ENCODE data around the gene PCF11. TPM values are rescaled to one million over a fixed set of nuclear protein-coding genes. Genes with fewer than 3 reads are reported as not detected.

Gene PCF11
- total RNA-seq, 4 donors from 2014 or later, result 77.2 to 168 (median 112) TPM

DNA sequence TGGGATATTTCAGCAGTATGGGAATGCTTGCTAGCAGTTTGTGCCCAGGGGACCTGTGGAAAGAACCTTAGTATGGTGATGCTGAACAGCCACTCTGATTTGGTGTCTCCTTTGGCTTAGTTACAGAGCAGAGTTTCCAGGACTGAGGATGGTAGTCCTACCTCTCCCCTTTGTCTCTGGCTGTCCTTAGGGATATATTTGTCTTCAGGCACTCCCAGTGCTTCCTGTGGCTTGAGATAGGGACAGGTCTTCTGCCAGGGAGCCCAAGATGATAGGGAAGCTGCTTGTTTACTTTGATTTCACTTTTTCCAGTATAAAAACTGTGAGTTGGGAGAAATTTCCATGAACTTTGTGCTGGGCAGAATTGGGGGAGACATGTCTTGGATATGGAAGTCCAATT, 64.8 kb downstream of the PCF11 start:
- DNase-seq, result no peak
- Histone ChIP-seq H3K4me3 (replicated peaks in 1 of 3) (no peak overlapping the region), H3K27me3 (no peaks in the 10 kb centered on the region), H3K9me3 (no peaks in the 10 kb centered on the region), H3K36me3 (no peaks in the 10 kb centered on the region), H3K4me1 (peaks cover 0 to 8% of the 10 kb centered on the region in 2 donors), H3K27ac (no peak overlapping the region)
- TF ChIP-seq, protein P1, sequence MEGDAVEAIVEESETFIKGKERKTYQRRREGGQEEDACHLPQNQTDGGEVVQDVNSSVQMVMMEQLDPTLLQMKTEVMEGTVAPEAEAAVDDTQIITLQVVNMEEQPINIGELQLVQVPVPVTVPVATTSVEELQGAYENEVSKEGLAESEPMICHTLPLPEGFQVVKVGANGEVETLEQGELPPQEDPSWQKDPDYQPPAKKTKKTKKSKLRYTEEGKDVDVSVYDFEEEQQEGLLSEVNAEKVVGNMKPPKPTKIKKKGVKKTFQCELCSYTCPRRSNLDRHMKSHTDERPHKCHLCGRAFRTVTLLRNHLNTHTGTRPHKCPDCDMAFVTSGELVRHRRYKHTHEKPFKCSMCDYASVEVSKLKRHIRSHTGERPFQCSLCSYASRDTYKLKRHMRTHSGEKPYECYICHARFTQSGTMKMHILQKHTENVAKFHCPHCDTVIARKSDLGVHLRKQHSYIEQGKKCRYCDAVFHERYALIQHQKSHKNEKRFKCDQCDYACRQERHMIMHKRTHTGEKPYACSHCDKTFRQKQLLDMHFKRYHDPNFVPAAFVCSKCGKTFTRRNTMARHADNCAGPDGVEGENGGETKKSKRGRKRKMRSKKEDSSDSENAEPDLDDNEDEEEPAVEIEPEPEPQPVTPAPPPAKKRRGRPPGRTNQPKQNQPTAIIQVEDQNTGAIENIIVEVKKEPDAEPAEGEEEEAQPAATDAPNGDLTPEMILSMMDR (IDR thresholded peaks at IDR 0.05), result no peak
- TF ChIP-seq POLR2A (IDR thresholded peaks at IDR 0.05), result no peak
- intact Hi-C loops (cut with DNase I), result no loop called here

DNA sequence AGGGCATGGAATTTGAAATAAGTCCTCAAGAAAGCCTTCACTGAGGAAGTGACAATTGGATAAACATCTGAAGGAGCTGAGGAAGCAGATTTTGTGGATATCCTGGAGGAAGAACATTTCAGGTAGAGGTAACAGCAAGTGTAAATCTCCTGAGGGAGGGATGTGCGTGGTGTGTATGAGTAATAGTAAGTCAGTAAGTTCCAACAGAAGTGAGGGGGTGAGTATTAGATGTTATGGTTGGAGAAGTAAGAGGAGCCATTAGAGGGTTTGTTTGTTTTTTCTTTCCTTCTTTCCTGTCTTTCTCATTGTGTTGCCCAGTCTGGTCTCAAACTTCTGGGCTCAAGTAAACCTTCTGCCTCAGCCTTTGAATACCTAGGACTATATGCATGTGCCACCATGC, 65.6 kb downstream of the PCF11 start:
- WGBS, 2 donors, result 96 to 97% methylated on average over 1 of the region's 1 CpG
- TF ChIP-seq POLR2A (IDR thresholded peaks at IDR 0.05), result no peak
- intact Hi-C loops (cut with DNase I), result no loop called here
- no peaks in the 10 kb centered on the region for H3K27me3 ChIP-seq
- no peaks in the 10 kb centered on the region for H3K9me3 ChIP-seq
- no peak overlapping the region for H3K27ac ChIP-seq
- peaks cover 0 to 5% of the 10 kb centered on the region in 2 donors for H3K4me1 ChIP-seq
- no peaks in the 10 kb centered on the region for H3K36me3 ChIP-seq
- no peak overlapping the region for H3K4me3 ChIP-seq (replicated peaks in 1 of 3)
- no peak for DNase-seq

DNA sequence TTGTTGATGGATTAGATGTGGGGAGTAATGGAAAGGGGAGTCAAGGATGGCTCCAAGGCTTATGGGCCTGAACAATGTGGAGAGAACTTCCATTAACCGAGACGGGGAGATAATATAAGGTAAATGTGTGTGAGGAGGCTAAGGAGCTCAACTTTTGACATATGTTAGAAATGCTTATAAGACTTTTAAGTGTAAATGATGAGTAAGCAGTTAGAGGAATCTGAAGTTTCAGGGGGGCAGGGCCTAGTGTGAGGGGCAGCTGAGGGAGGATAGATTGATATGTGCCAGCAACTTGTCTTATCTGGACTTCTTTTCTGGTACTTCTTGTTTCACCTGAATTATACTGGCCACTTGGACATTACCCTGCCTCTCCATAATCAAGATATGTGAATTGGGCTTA, 66.5 kb downstream of the PCF11 start:
- TF ChIP-seq, protein P1 (IDR thresholded peaks at IDR 0.05), result no peak
- TF ChIP-seq POLR2A (IDR thresholded peaks at IDR 0.05), result no peak
- Histone ChIP-seq H3K36me3 (no peaks in the 10 kb centered on the region), H3K4me1 (no peaks in the 10 kb centered on the region), H3K4me3 (replicated peaks in 1 of 3) (no peak overlapping the region), H3K27ac (no peak overlapping the region), H3K9me3 (no peaks in the 10 kb centered on the region), H3K27me3 (no peaks in the 10 kb centered on the region)
- WGBS, 2 donors, result 93 to 96% methylated on average over 2 of the region's 2 CpGs
- no peak for DNase-seq
- intact Hi-C loops (cut with DNase I), result no loop called here

DNA sequence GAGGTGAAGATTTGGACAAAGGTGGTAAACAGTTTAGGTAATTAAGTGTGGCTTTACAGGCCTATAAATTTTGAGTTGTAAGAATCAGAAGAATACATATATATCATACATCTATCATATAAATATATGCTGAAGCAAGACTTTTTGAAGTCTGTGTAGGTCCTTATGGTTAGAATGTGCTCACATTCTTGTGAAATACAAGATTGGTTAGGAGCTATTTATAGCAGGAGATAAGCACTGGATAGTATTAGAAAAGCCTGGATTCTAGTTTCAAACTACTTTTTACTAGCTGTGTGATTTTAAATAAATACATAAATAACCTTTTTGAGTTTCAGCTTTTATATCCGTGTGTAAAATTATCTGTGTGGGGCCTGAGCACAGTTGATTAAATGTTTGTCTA, 78.9 kb downstream of the PCF11 start:
- no peaks in the 10 kb centered on the region for H3K27me3 ChIP-seq
- no peaks in the 10 kb centered on the region for H3K36me3 ChIP-seq
- no peaks in the 10 kb centered on the region for H3K9me3 ChIP-seq
- TF ChIP-seq POLR2A (IDR thresholded peaks at IDR 0.05), result no peak
- TF ChIP-seq, protein P1 (IDR thresholded peaks at IDR 0.05), result no peak
- no peaks in the 10 kb centered on the region for H3K4me1 ChIP-seq
- H3K4me3 ChIP-seq (replicated peaks in 1 of 3), result no peak overlapping the region
- WGBS, 2 donors, result 74 to 80% methylated on average over 1 of the region's 1 CpG
- DNase-seq, result no peak
- no peak overlapping the region for H3K27ac ChIP-seq
- intact Hi-C loops (cut with DNase I), result no loop called here

Small RNA genes lying within 50 kb of the gene (small RNA-seq; reads per million reads assigned to genes)
- not detected for gene AP000873.5

Other genes with a start within 250 kb of the PCF11 start
- gene RAB30, start 85.2 kb upstream of the PCF11 start, total RNA-seq, result 10 to 100 TPM; 12.0 to 30.0 (median 22.8) TPM
- gene ANKRD42, start 36.6 kb downstream of the PCF11 start, total RNA-seq, result 10 to 100 TPM; 25.8 to 31.3 (median 30.1) TPM
- 10 to 100 TPM; 47.4 to 54.8 (median 51.5) TPM for gene CCDC90B, start 129.2 kb downstream of the PCF11 start, total RNA-seq

Data from thyroid gland (tissue), 4 donors.